Subcutaneous abdominal adipose tissue (tissue), 5 donors: ENCODE results near the gene MEX3D.
"Not testable (repeated sequence)": the region's sequence is repeated elsewhere in the genome, so short reads cannot be mapped to it uniquely, and the experiment has no call there.

Experiments used
- H3K27ac ChIP-seq: one replicate; pipeline ENCODE4 v1.7.0; 2013; ENCODE audit warnings: low read depth, mild to moderate bottlenecking, inconsistent platforms, low read length, moderate library complexity
- H3K27me3 ChIP-seq, 5 donors: one replicate each; pipeline ENCODE4 v1.7.0; 2013; ENCODE audit warnings: low read length in 5 of 5, inconsistent platforms in 1 of 5; ENCODE audit not compliant: control insufficient read depth in 5 of 5, insufficient read depth in 4 of 5
- H3K36me3 ChIP-seq, 5 donors: one replicate each; pipeline ENCODE4 v1.7.0; 2013; ENCODE audit warnings: low read length in 5 of 5; ENCODE audit not compliant: control insufficient read depth in 5 of 5, insufficient read depth in 5 of 5
- H3K4me1 ChIP-seq, 5 donors: one replicate each; pipeline ENCODE4 v1.7.0; 2013; ENCODE audit warnings: low read length in 5 of 5, mild to moderate bottlenecking in 3 of 5, moderate library complexity in 1 of 5; ENCODE audit not compliant: control insufficient read depth in 5 of 5, insufficient read depth in 5 of 5
- H3K4me3 ChIP-seq, 5 donors: one replicate each; pipeline ENCODE4 v1.7.0; 2013; ENCODE audit warnings: low read length in 5 of 5, low read depth in 1 of 5
- H3K9ac ChIP-seq, 5 donors: one replicate each; pipeline ENCODE4 v1.7.0; 2013; ENCODE audit warnings: low read length in 5 of 5, mild to moderate bottlenecking in 4 of 5, moderate library complexity in 3 of 5
- H3K9me3 ChIP-seq, 5 donors: one replicate each; pipeline ENCODE4 v1.7.0; 2013; ENCODE audit warnings: low read length in 5 of 5; ENCODE audit not compliant: control insufficient read depth in 5 of 5
- donor health status: healthy.
- donor health status: healthy.
- donor health status: healthy.
- donor health status: healthy.
- donor health status: healthy.

Gene MEX3D

GRCh38 chr19:1549332-1549945 is 18.7 kb downstream of the MEX3D start:
- H3K4me1 ChIP-seq: peaks cover 0 to 4% (median 2%) of the 10 kb centered on the region in 5 donors
- peaks cover 0 to 9% (median 3%) of the 10 kb centered on the region in 5 donors for H3K27me3 ChIP-seq
- peaks cover 0 to 3% (median 0%) of the 10 kb centered on the region in 5 donors for H3K36me3 ChIP-seq
- H3K4me3 ChIP-seq: no peak overlapping the region
- no peak overlapping the region for H3K9ac ChIP-seq
- no peak overlapping the region for H3K27ac ChIP-seq
- H3K9me3 ChIP-seq: no peaks in the 10 kb centered on the region

GRCh38 chr19:1540365-1540925 is 27.7 kb downstream of the MEX3D start:
- Histone ChIP-seq H3K9ac (no peak overlapping the region), H3K27me3 (peaks cover 4 to 16% (median 10%) of the 10 kb centered on the region in 5 donors), H3K27ac (no peak overlapping the region), H3K36me3 (no peaks in the 10 kb centered on the region), H3K4me3 (no peak overlapping the region), H3K9me3 (peaks cover 0 to 3% (median 0%) of the 10 kb centered on the region in 5 donors), H3K4me1 (peaks cover 2 to 11% (median 4%) of the 10 kb centered on the region in 5 donors)

GRCh38 chr19:1539749-1540148 is 28.4 kb downstream of the MEX3D start:
- H3K9ac ChIP-seq, H3K9me3 ChIP-seq, H3K27ac ChIP-seq, H3K36me3 ChIP-seq, H3K4me3 ChIP-seq: not testable (repeated sequence)
- peaks cover 2 to 11% (median 4%) of the 10 kb centered on the region in 5 donors for H3K4me1 ChIP-seq
- H3K27me3 ChIP-seq: peaks cover 4 to 19% (median 16%) of the 10 kb centered on the region in 5 donors

- H3K9ac ChIP-seq: no peak overlapping the region
Measured at GRCh38 chr19:1538978-1539377, 29.1 kb downstream of the MEX3D start.

GRCh38 chr19:1535699-1536098 is 32.4 kb downstream of the MEX3D start:
- not testable (repeated sequence) for H3K27ac ChIP-seq, H3K36me3 ChIP-seq, H3K9me3 ChIP-seq, H3K4me3 ChIP-seq, H3K9ac ChIP-seq
- peaks cover 0 to 10% (median 3%) of the 10 kb centered on the region in 5 donors for H3K4me1 ChIP-seq
- H3K27me3 ChIP-seq: peaks cover 11 to 25% (median 23%) of the 10 kb centered on the region in 5 donors

More at GRCh38 chr19:1538978-1539377, 29.1 kb downstream of the MEX3D start:
- peaks cover 0 to 3% (median 0%) of the 10 kb centered on the region in 5 donors for H3K9me3 ChIP-seq
- no peaks in the 10 kb centered on the region for H3K36me3 ChIP-seq
- peaks cover 2 to 19% (median 17%) of the 10 kb centered on the region in 5 donors for H3K27me3 ChIP-seq
- no peak overlapping the region for H3K4me3 ChIP-seq
- no peak overlapping the region for H3K27ac ChIP-seq
- peaks cover 2 to 11% (median 4%) of the 10 kb centered on the region in 5 donors for H3K4me1 ChIP-seq

GRCh38 chr19:1534972-1535371 is 33.2 kb downstream of the MEX3D start:
- peaks cover 0 to 3% (median 0%) of the 10 kb centered on the region in 5 donors for H3K9me3 ChIP-seq
- peaks cover 11 to 27% (median 22%) of the 10 kb centered on the region in 5 donors for H3K27me3 ChIP-seq
- no peak overlapping the region for H3K27ac ChIP-seq
- H3K4me3 ChIP-seq: no peak overlapping the region
- H3K9ac ChIP-seq: no peak overlapping the region
- H3K4me1 ChIP-seq: peaks cover 0 to 5% (median 0%) of the 10 kb centered on the region in 5 donors
- no peaks in the 10 kb centered on the region for H3K36me3 ChIP-seq

- Histone ChIP-seq H3K9me3 (peaks cover 0 to 3% (median 0%) of the 10 kb centered on the region in 5 donors), H3K4me1 (peaks cover 0 to under 1% (median 0%) of the 10 kb centered on the region in 5 donors), H3K27ac (no peak overlapping the region), H3K4me3 (no peak overlapping the region), H3K36me3 (no peaks in the 10 kb centered on the region), H3K9ac (no peak overlapping the region), H3K27me3 (peaks cover 14 to 36% (median 23%) of the 10 kb centered on the region in 5 donors)
Measured at GRCh38 chr19:1533510-1534150, 34.5 kb downstream of the MEX3D start.

- Histone ChIP-seq H3K36me3 (no peaks in the 10 kb centered on the region), H3K27me3 (peaks cover 18 to 38% (median 24%) of the 10 kb centered on the region in 5 donors), H3K9ac (no peak overlapping the region), H3K4me3 (no peak overlapping the region), H3K4me1 (no peaks in the 10 kb centered on the region), H3K9me3 (peaks cover 0 to 3% (median 0%) of the 10 kb centered on the region in 5 donors), H3K27ac (no peak overlapping the region)
Measured at GRCh38 chr19:1532003-1532402, 36.1 kb downstream of the MEX3D start.

- Histone ChIP-seq H3K27ac (no peak overlapping the region), H3K9ac (no peak overlapping the region), H3K9me3 (peaks cover 0 to 3% (median 0%) of the 10 kb centered on the region in 5 donors), H3K4me3 (no peak overlapping the region), H3K4me1 (no peaks in the 10 kb centered on the region), H3K36me3 (no peaks in the 10 kb centered on the region), H3K27me3 (peaks cover 17 to 40% (median 26%) of the 10 kb centered on the region in 5 donors)
Measured at GRCh38 chr19:1531587-1531986, 36.5 kb downstream of the MEX3D start.

GRCh38 chr19:1530856-1531255 is 37.3 kb downstream of the MEX3D start:
- H3K4me1 ChIP-seq, H3K4me3 ChIP-seq, H3K36me3 ChIP-seq, H3K27ac ChIP-seq, H3K9ac ChIP-seq, H3K9me3 ChIP-seq: not testable (repeated sequence)
- H3K27me3 ChIP-seq: peaks cover 23 to 48% (median 34%) of the 10 kb centered on the region in 5 donors
